Thoracic aorta (tissue), 2 donors: ENCODE data around the gene ZNFX1. TPM values are rescaled to one million over a fixed set of nuclear protein-coding genes. Genes with fewer than 3 reads are reported as not detected.

ENCODE experiments used
- ATAC-seq: fragments of 150-250 bp; one replicate; pipeline ENCODE4 v1.8.0; 2017; ENCODE audit warnings: low read depth; ENCODE audit not compliant: insufficient number of reproducible peaks, low FRiP score
- DNase-seq: peaks from one replicate; pipeline ENCODE4 v3.0.0-alpha.2; 2020; ENCODE audit warnings: low spot score
- H3K27ac ChIP-seq, 2 donors: fragments of 200-600 bp; sonication (generic); 1 replicate in 1 of 2; 2 replicates in 1 of 2; pipeline ENCODE4 v1.5.1; 2016; ENCODE audit warnings: mild to moderate bottlenecking in 2 of 2, moderate library complexity in 2 of 2
- H3K27me3 ChIP-seq: fragments of 200-600 bp; sonication (generic); replicated peaks from 2 replicates; pipeline ENCODE4 v1.6.0; 2016; ENCODE audit warnings: mild to moderate bottlenecking; ENCODE audit not compliant: insufficient read depth
- H3K36me3 ChIP-seq: fragments of 200-600 bp; sonication (generic); one replicate; pipeline ENCODE4 v1.5.1; 2016
- H3K4me1 ChIP-seq, 2 donors: fragments of 200-600 bp; sonication (generic); 1 replicate in 1 of 2; 2 replicates in 1 of 2; pipeline versions ENCODE4 v1.5.1 to v1.6.0; 2016; ENCODE audit warnings: low read depth in 2 of 2, mild to moderate bottlenecking in 1 of 2; ENCODE audit not compliant: control insufficient read depth in 1 of 2
- H3K4me3 ChIP-seq: fragments of 200-600 bp; sonication (generic); 2 replicates; pipeline ENCODE4 v1.5.1; 2016; ENCODE audit warnings: mild to moderate bottlenecking
- H3K9me3 ChIP-seq: fragments of 200-600 bp; sonication (generic); 2 replicates; pipeline ENCODE4 v1.5.1; 2016
- CTCF ChIP-seq: fragments of 200-600 bp; sonication (generic); IDR thresholded peaks from one replicate; pipeline ENCODE4 v1.5.1; 2019; ENCODE audit warnings: antibody characterized with exemption
- total RNA-seq, 2 donors: library from RNA; depleted of rRNA; stranded (reverse); fragments of >200 nt; gene quantifications; one replicate each; pipeline versions ENCODE4 v1.1.0 to v1.2.3, GENCODE V29; 2016

ZNFX1 gene
- total RNA-seq, 2 donors from 2014 or later, result 65.3 to 74.7 TPM

GRCh38 chr20:49216991-49217578 is 60.8 kb downstream of the ZNFX1 start:
- Histone ChIP-seq H3K27ac (no peak overlapping the region), H3K9me3 (no peaks in the 10 kb centered on the region), H3K4me3 (peak overlapping the region; percentile 42), H3K4me1 (peaks cover 4 to 14% of the 10 kb centered on the region in 2 donors), H3K27me3 (no peaks in the 10 kb centered on the region), H3K36me3 (peaks cover under 1% of the 10 kb centered on the region)
- ATAC-seq (peak; percentile 44), DNase-seq (peak; percentile 92)
- peak; percentile 91 for TF ChIP-seq CTCF

GRCh38 chr20:49215232-49215631 is 62.6 kb downstream of the ZNFX1 start:
- Histone ChIP-seq H3K9me3 (peaks cover 3% of the 10 kb centered on the region), H3K4me1 (peaks cover under 1 to 9% of the 10 kb centered on the region in 2 donors), H3K36me3 (no peaks in the 10 kb centered on the region), H3K27me3 (no peaks in the 10 kb centered on the region), H3K27ac (no peak overlapping the region), H3K4me3 (no peak overlapping the region)
- no peak for DNase-seq
- no peak for ATAC-seq
- TF ChIP-seq CTCF, result no peak

GRCh38 chr20:49214571-49214970 is 63.3 kb downstream of the ZNFX1 start:
- DNase-seq (no peak), ATAC-seq (no peak)
- peaks cover 7% of the 10 kb centered on the region for H3K9me3 ChIP-seq
- no peak overlapping the region for H3K4me3 ChIP-seq
- H3K27ac ChIP-seq, result no peak overlapping the region
- H3K4me1 ChIP-seq, result peaks cover 0 to 4% of the 10 kb centered on the region in 2 donors
- no peak for TF ChIP-seq CTCF
- H3K36me3 ChIP-seq, result no peaks in the 10 kb centered on the region
- no peaks in the 10 kb centered on the region for H3K27me3 ChIP-seq

- Histone ChIP-seq H3K36me3 (no peaks in the 10 kb centered on the region), H3K27ac (no peak overlapping the region), H3K4me1 (no peaks in the 10 kb centered on the region), H3K9me3 (peaks cover 7% of the 10 kb centered on the region), H3K4me3 (no peak overlapping the region), H3K27me3 (no peaks in the 10 kb centered on the region)
- DNase-seq (no peak), ATAC-seq (no peak)
- no peak for TF ChIP-seq CTCF
Measured at GRCh38 chr20:49210757-49211110, 67.1 kb downstream of the ZNFX1 start.

- no peak for DNase-seq
- no peak for ATAC-seq
- Histone ChIP-seq H3K27me3 (no peaks in the 10 kb centered on the region), H3K4me3 (no peak overlapping the region), H3K27ac (no peak overlapping the region), H3K4me1 (no peaks in the 10 kb centered on the region), H3K9me3 (peaks cover 7% of the 10 kb centered on the region), H3K36me3 (no peaks in the 10 kb centered on the region)
- TF ChIP-seq CTCF, result no peak
Measured at GRCh38 chr20:49210101-49210756, 67.6 kb downstream of the ZNFX1 start.
